Prostate gland (tissue), 2 donors: ENCODE results near the gene SMOC1. TPM values are rescaled to one million over a fixed set of nuclear protein-coding genes. Genes with fewer than 3 reads are reported as not detected.

Source experiments
- DNase-seq: peaks from one replicate; pipeline ENCODE4 v3.0.0-alpha.2; 2019; ENCODE audit warnings: low spot score
- H3K27ac ChIP-seq, 2 donors: fragments of 200-600 bp; sonication (generic); 2 replicates each; pipeline ENCODE4 v1.5.1; 2017 to 2019
- H3K27me3 ChIP-seq: fragments of 200-600 bp; sonication (generic); replicated peaks from 2 replicates; pipeline ENCODE4 v1.5.1; 2019; ENCODE audit not compliant: insufficient read depth
- H3K36me3 ChIP-seq, 2 donors: fragments of 200-600 bp; sonication (generic); 1 replicate in 1 of 2; 2 replicates in 1 of 2; pipeline versions ENCODE4 v1.5.1 to v1.8.1; 2017 to 2019
- H3K4me1 ChIP-seq: fragments of 200-600 bp; sonication (generic); replicated peaks from 2 replicates; pipeline ENCODE4 v1.5.1; 2019
- H3K4me3 ChIP-seq, 2 donors: fragments of 200-600 bp; sonication (generic); 2 replicates each; pipeline ENCODE4 v1.5.1; 2017 to 2019
- H3K9me3 ChIP-seq: fragments of 200-600 bp; sonication (generic); 2 replicates; pipeline ENCODE4 v1.5.1; 2017
- CTCF ChIP-seq, 4 experiments: fragments of 200-600 bp in 2 of 4; fragments of 450-650 bp in 2 of 4; sonication (generic) in 2 of 4; IDR thresholded peaks; 1 replicate in 3 of 4; 2 replicates in 1 of 4; pipeline ENCODE4 v1.5.1; 2016 to 2019; ENCODE audit warnings: antibody characterized with exemption in 4 of 4, mild to moderate bottlenecking in 2 of 4, moderate library complexity in 2 of 4
- POLR2A ChIP-seq: fragments of 450-650 bp; IDR thresholded peaks from one replicate; pipeline ENCODE4 v1.6.1; 2016; ENCODE audit warnings: antibody characterized with exemption, mild to moderate bottlenecking
- POLR2AphosphoS5 ChIP-seq: sonication (generic); formaldehyde crosslinking; IDR thresholded peaks from one replicate; pipeline ENCODE4 v1.6.1; 2017; ENCODE audit warnings: antibody characterized with exemption
- WGBS: methylation state at CpG from one replicate; pipeline ENCODE4 v1.1.5; 2018; 5-methylcytosine and 5-hydroxymethylcytosine counted together
- intact Hi-C: fragments of 100-400 bp; cut with DNase I; formaldehyde crosslinking; loops from one replicate; pipeline ENCODE4 v1.14.2; 2022
- total RNA-seq, 2 donors: library from RNA; depleted of rRNA; stranded (reverse); fragments of >200 nt; gene quantifications; one replicate each; pipeline ENCODE4 v1.1.0, GENCODE V29; 2016

Gene SMOC1
- total RNA-seq, 2 donors from 2014 or later, result 3.7 to 187 TPM

GRCh38 chr14:70027785-70028428, 148.7 kb downstream of the SMOC1 start:
- no peak for TF ChIP-seq POLR2A
- TF ChIP-seq CTCF (IDR thresholded peaks at IDR 0.05), result peak; percentile 87 to 93 (median 88)
- no peaks in the 10 kb centered on the region for H3K9me3 ChIP-seq
- no peaks in the 10 kb centered on the region for H3K4me1 ChIP-seq
- H3K27ac ChIP-seq, result no peak overlapping the region
- WGBS, result 36% methylated on average over 17 of the region's 17 CpGs
- no peaks in the 10 kb centered on the region for H3K27me3 ChIP-seq
- DNase-seq, result peak; percentile 46
- H3K4me3 ChIP-seq, result no peak overlapping the region
- intact Hi-C loops, result loop anchor here (2.0 kb wide), 2 partner anchors 151 to 209 kb away; no protein-coding TSS in a partner anchor
- H3K36me3 ChIP-seq, result no peaks in the 10 kb centered on the region

GRCh38 chr14:70029296-70030132, 150.3 kb downstream of the SMOC1 start:
- intact Hi-C loops, result loop anchor here (2.0 kb wide), 1 partner anchor 153 kb away; no protein-coding TSS in a partner anchor
- Histone ChIP-seq H3K27ac (no peak overlapping the region), H3K4me1 (no peaks in the 10 kb centered on the region), H3K4me3 (no peak overlapping the region), H3K27me3 (no peaks in the 10 kb centered on the region), H3K36me3 (no peaks in the 10 kb centered on the region), H3K9me3 (no peaks in the 10 kb centered on the region)
- 65% methylated on average over 6 of the region's 6 CpGs for WGBS
- DNase-seq, result no peak
- no peak for TF ChIP-seq POLR2AphosphoS5
- no peak for TF ChIP-seq POLR2A
- no peak for TF ChIP-seq CTCF (IDR thresholded peaks at IDR 0.05)

- Histone ChIP-seq H3K9me3 (no peaks in the 10 kb centered on the region), H3K36me3 (no peaks in the 10 kb centered on the region), H3K27me3 (no peaks in the 10 kb centered on the region), H3K4me3 (no peak overlapping the region), H3K27ac (no peak overlapping the region), H3K4me1 (no peaks in the 10 kb centered on the region)
- TF ChIP-seq CTCF (IDR thresholded peaks at IDR 0.05), result no peak
- no peak for TF ChIP-seq POLR2A
- TF ChIP-seq POLR2AphosphoS5, result no peak
- WGBS, result 76% methylated on average over 9 of the region's 9 CpGs
- intact Hi-C loops, result no loop called here
- DNase-seq, result no peak
Observed at GRCh38 chr14:70032016-70032415, 152.8 kb downstream of the SMOC1 start.

- Histone ChIP-seq H3K9me3 (no peaks in the 10 kb centered on the region), H3K4me3 (no peak overlapping the region), H3K36me3 (no peaks in the 10 kb centered on the region), H3K27me3 (no peaks in the 10 kb centered on the region), H3K27ac (no peak overlapping the region), H3K4me1 (no peaks in the 10 kb centered on the region)
- TF ChIP-seq POLR2A (no peak), CTCF (IDR thresholded peaks at IDR 0.05) (no peak), POLR2AphosphoS5 (no peak)
- DNase-seq, result no peak
- intact Hi-C loops, result no loop called here
- 42% methylated on average over 3 of the region's 3 CpGs for WGBS
Observed at GRCh38 chr14:70032447-70032846, 153.2 kb downstream of the SMOC1 start.
